Measurements from ENCODE around the gene CKAP2L.

DNA sequence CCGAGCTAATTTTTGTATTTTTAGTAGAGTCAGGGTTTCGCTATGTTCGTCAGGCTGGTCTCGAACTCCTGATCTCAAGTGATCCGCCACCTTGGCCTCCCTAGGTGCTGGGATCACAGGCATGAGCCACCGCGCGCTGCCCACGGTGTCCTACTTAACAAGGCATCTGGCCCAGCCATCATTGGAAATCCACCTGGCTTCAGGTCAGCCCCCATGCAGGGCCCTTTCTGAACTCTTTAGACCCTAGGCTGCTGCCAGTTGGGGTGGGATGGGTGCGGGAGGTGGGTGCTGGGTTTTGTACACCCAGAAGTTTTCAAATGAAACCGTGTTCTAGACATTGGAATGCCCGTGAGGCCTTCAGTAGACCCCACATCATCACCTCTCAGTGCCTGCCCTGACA is 70.2 kb downstream of the CKAP2L start:
- TF ChIP-seq, protein P1, sequence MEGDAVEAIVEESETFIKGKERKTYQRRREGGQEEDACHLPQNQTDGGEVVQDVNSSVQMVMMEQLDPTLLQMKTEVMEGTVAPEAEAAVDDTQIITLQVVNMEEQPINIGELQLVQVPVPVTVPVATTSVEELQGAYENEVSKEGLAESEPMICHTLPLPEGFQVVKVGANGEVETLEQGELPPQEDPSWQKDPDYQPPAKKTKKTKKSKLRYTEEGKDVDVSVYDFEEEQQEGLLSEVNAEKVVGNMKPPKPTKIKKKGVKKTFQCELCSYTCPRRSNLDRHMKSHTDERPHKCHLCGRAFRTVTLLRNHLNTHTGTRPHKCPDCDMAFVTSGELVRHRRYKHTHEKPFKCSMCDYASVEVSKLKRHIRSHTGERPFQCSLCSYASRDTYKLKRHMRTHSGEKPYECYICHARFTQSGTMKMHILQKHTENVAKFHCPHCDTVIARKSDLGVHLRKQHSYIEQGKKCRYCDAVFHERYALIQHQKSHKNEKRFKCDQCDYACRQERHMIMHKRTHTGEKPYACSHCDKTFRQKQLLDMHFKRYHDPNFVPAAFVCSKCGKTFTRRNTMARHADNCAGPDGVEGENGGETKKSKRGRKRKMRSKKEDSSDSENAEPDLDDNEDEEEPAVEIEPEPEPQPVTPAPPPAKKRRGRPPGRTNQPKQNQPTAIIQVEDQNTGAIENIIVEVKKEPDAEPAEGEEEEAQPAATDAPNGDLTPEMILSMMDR (IDR thresholded peaks at IDR 0.05; ENCODE audit: poor library complexity, severe bottlenecking) = no peak
- TF ChIP-seq EZH2 (IDR thresholded peaks at IDR 0.05; ENCODE audit: borderline replicate concordance, insufficient read depth, low read length, poor library complexity, severe bottlenecking) (no peak), EP300 (conservative IDR thresholded peaks at IDR 0.05; ENCODE audit: poor library complexity, severe bottlenecking) (no peak), RAD21 (conservative IDR thresholded peaks at IDR 0.05) (no peak), TAF1 (IDR thresholded peaks at IDR 0.05; ENCODE audit: low read depth) (no peak), POLR2AphosphoS5 (IDR thresholded peaks at IDR 0.05) (no peak), MXI1 (conservative IDR thresholded peaks at IDR 0.05; ENCODE audit: poor library complexity, severe bottlenecking) (no peak)
- TF ChIP-seq, protein P2, sequence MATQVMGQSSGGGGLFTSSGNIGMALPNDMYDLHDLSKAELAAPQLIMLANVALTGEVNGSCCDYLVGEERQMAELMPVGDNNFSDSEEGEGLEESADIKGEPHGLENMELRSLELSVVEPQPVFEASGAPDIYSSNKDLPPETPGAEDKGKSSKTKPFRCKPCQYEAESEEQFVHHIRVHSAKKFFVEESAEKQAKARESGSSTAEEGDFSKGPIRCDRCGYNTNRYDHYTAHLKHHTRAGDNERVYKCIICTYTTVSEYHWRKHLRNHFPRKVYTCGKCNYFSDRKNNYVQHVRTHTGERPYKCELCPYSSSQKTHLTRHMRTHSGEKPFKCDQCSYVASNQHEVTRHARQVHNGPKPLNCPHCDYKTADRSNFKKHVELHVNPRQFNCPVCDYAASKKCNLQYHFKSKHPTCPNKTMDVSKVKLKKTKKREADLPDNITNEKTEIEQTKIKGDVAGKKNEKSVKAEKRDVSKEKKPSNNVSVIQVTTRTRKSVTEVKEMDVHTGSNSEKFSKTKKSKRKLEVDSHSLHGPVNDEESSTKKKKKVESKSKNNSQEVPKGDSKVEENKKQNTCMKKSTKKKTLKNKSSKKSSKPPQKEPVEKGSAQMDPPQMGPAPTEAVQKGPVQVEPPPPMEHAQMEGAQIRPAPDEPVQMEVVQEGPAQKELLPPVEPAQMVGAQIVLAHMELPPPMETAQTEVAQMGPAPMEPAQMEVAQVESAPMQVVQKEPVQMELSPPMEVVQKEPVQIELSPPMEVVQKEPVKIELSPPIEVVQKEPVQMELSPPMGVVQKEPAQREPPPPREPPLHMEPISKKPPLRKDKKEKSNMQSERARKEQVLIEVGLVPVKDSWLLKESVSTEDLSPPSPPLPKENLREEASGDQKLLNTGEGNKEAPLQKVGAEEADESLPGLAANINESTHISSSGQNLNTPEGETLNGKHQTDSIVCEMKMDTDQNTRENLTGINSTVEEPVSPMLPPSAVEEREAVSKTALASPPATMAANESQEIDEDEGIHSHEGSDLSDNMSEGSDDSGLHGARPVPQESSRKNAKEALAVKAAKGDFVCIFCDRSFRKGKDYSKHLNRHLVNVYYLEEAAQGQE (IDR thresholded peaks at IDR 0.05; ENCODE audit: borderline replicate concordance) = no peak
